Activated B cell treated with CpG ODN at 0.5 μM for 24 hours (primary cell): ENCODE data around the gene FAM3B. TPM values are rescaled to one million over a fixed set of nuclear protein-coding genes. Genes with fewer than 3 reads are reported as not detected.

Experiments
- ATAC-seq: fragments of 200-7000 bp; cut with Tn5 transposase; one replicate; pipeline ENCODE4 v1.10.0; 2021; ENCODE audit warnings: low read depth, mild to moderate bottlenecking, moderate library complexity
- CTCF ChIA-PET: fragments of 350-600 bp; sonication (Branson Sonifier 250); formaldehyde crosslinking; loops from one replicate; lab custom pipeline; 2021; ENCODE audit warnings: antibody characterized with exemption; lab: Charles Lee
- POLR2A ChIA-PET: fragments of 350-600 bp; sonication (Branson Sonifier 250); formaldehyde crosslinking; loops from one replicate; lab custom pipeline; 2021; ENCODE audit warnings: antibody characterized with exemption; lab: Charles Lee
- DNase-seq: peaks from one replicate; pipeline ENCODE4 v3.0.0; 2022
- H3K27ac Mint-ChIP-seq: one replicate; pipeline ENCODE4 v1.8.0; 2020; ENCODE audit warnings: mixed read lengths
- H3K27me3 Mint-ChIP-seq: one replicate; pipeline ENCODE4 v1.8.0; 2021; ENCODE audit warnings: mixed read lengths
- H3K36me3 Mint-ChIP-seq: one replicate; pipeline ENCODE4 v1.8.0; 2021; ENCODE audit warnings: low read depth, mixed read lengths
- H3K4me1 Mint-ChIP-seq: one replicate; pipeline ENCODE4 v1.8.0; 2021; ENCODE audit warnings: mixed read lengths
- H3K4me3 Mint-ChIP-seq: one replicate; pipeline ENCODE4 v1.8.0; 2020; ENCODE audit warnings: mild to moderate bottlenecking, mixed read lengths
- H3K9me3 Mint-ChIP-seq: one replicate; pipeline ENCODE4 v1.8.0; 2020; ENCODE audit warnings: mixed read lengths
- CTCF ChIP-seq: fragments of 200-600 bp; IDR thresholded peaks from one replicate; pipeline ENCODE4 v1.8.0; 2022; ENCODE audit warnings: antibody characterized with exemption, mild to moderate bottlenecking
- intact Hi-C: fragments of 100-400 bp; cut with micrococcal nuclease; formaldehyde crosslinking; loops from one replicate; pipeline ENCODE4 v1.15.1; 2024
- total RNA-seq: library from RNA; stranded (reverse); gene quantifications from 2 replicates; pipeline ENCODE4 v1.2.3, GENCODE V29; 2022

Gene FAM3B
- total RNA-seq, 1 donor from 2014 or later = not detected

GRCh38 chr21:41317458-41317857 lies 857 bp downstream of the FAM3B start:
- Mint-ChIP-seq H3K4me1 (peaks cover 6% of the 10 kb centered on the region), H3K27me3 (peaks cover 43% of the 10 kb centered on the region), H3K4me3 (no peak overlapping the region), H3K27ac (no peak overlapping the region), H3K36me3 (no peaks in the 10 kb centered on the region), H3K9me3 (no peaks in the 10 kb centered on the region)
- CTCF ChIA-PET = interaction anchor here (1.6 kb wide), 1 partner anchor 52 kb away, joined by 3 read pairs; no protein-coding TSS in a partner anchor
- TF ChIP-seq CTCF = no peak
- ATAC-seq (no peak), DNase-seq (no peak)
- intact Hi-C loops = no loop called here
- POLR2A ChIA-PET = no interaction called here

- no peak for TF ChIP-seq CTCF
- Mint-ChIP-seq H3K27me3 (peaks cover 43% of the 10 kb centered on the region), H3K9me3 (no peaks in the 10 kb centered on the region), H3K36me3 (no peaks in the 10 kb centered on the region), H3K4me3 (no peak overlapping the region), H3K4me1 (peaks cover 6% of the 10 kb centered on the region), H3K27ac (no peak overlapping the region)
- intact Hi-C loops = no loop called here
- DNase-seq (no peak), ATAC-seq (no peak)
- POLR2A ChIA-PET = no interaction called here
- CTCF ChIA-PET = interaction anchor here (1.5 to 1.6 kb wide), 2 partner anchors 35 to 51 kb away, joined by 3 to 6 read pairs; no protein-coding TSS in a partner anchor
These were observed 1.6 kb downstream of the FAM3B start for GRCh38 chr21:41318218-41318617.

GRCh38 chr21:41319273-41319672 lies 2.7 kb downstream of the FAM3B start:
- no peak for ATAC-seq
- intact Hi-C loops = no loop called here
- Mint-ChIP-seq H3K4me3 (no peak overlapping the region), H3K36me3 (no peaks in the 10 kb centered on the region), H3K27ac (no peak overlapping the region), H3K27me3 (peaks cover 43% of the 10 kb centered on the region), H3K9me3 (no peaks in the 10 kb centered on the region), H3K4me1 (peaks cover 6% of the 10 kb centered on the region)
- ChIA-PET POLR2A (no interaction called here), CTCF (interaction anchor here (1.5 kb wide), 1 partner anchor 36 kb away, joined by 6 read pairs; no protein-coding TSS in a partner anchor)
- TF ChIP-seq CTCF = no peak
- DNase-seq = no peak

- ChIA-PET CTCF (no interaction called here), POLR2A (no interaction called here)
- TF ChIP-seq CTCF = no peak
- H3K36me3 Mint-ChIP-seq = no peaks in the 10 kb centered on the region
- no peak overlapping the region for H3K4me3 Mint-ChIP-seq
- intact Hi-C loops = no loop called here
- peaks cover 27% of the 10 kb centered on the region for H3K27me3 Mint-ChIP-seq
- H3K27ac Mint-ChIP-seq = no peak overlapping the region
- no peak for ATAC-seq
- no peak for DNase-seq
- no peaks in the 10 kb centered on the region for H3K9me3 Mint-ChIP-seq
- peaks cover 6% of the 10 kb centered on the region for H3K4me1 Mint-ChIP-seq
These were observed 4.8 kb downstream of the FAM3B start for GRCh38 chr21:41321211-41321907.

GRCh38 chr21:41321908-41322495 lies 5.4 kb downstream of the FAM3B start:
- Mint-ChIP-seq H3K4me3 (no peak overlapping the region), H3K4me1 (peaks cover 6% of the 10 kb centered on the region), H3K27ac (no peak overlapping the region), H3K27me3 (peaks cover 27% of the 10 kb centered on the region), H3K9me3 (no peaks in the 10 kb centered on the region), H3K36me3 (no peaks in the 10 kb centered on the region)
- no peak for ATAC-seq
- no peak for TF ChIP-seq CTCF
- DNase-seq = no peak
- ChIA-PET POLR2A (no interaction called here), CTCF (interaction anchor here (1.5 kb wide), 1 partner anchor 10 kb away, joined by 3 read pairs; no protein-coding TSS in a partner anchor)
- intact Hi-C loops = no loop called here
